ENCODE measurements around the gene TRIM58.

- TF ChIP-seq, protein P1, sequence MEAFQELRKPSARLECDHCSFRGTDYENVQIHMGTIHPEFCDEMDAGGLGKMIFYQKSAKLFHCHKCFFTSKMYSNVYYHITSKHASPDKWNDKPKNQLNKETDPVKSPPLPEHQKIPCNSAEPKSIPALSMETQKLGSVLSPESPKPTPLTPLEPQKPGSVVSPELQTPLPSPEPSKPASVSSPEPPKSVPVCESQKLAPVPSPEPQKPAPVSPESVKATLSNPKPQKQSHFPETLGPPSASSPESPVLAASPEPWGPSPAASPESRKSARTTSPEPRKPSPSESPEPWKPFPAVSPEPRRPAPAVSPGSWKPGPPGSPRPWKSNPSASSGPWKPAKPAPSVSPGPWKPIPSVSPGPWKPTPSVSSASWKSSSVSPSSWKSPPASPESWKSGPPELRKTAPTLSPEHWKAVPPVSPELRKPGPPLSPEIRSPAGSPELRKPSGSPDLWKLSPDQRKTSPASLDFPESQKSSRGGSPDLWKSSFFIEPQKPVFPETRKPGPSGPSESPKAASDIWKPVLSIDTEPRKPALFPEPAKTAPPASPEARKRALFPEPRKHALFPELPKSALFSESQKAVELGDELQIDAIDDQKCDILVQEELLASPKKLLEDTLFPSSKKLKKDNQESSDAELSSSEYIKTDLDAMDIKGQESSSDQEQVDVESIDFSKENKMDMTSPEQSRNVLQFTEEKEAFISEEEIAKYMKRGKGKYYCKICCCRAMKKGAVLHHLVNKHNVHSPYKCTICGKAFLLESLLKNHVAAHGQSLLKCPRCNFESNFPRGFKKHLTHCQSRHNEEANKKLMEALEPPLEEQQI (IDR thresholded peaks at IDR 0.05) = no peak
- TF ChIP-seq RCOR1 (IDR thresholded peaks at IDR 0.05; ENCODE audit: borderline replicate concordance in 1 of 2, low read depth in 2 of 2, low read length in 2 of 2) (peak in 1 of 2 experiments; percentile 42; a peak in 1 of 4 replicates), NONO (IDR thresholded peaks at IDR 0.05; ENCODE audit: low read depth in 2 of 2, low read length in 1 of 2) (peak; percentile 87 to 93; a peak in 3 of 4 replicates), ZZZ3 (IDR thresholded peaks at IDR 0.05) (no peak), ZNF431 (CRISPR knock-in tag; IDR thresholded peaks at IDR 0.05) (peak; percentile 65), BDP1 (IDR thresholded peaks at IDR 0.05; ENCODE audit: insufficient read depth, insufficient read length) (no peak)
- TF ChIP-seq, protein P2, sequence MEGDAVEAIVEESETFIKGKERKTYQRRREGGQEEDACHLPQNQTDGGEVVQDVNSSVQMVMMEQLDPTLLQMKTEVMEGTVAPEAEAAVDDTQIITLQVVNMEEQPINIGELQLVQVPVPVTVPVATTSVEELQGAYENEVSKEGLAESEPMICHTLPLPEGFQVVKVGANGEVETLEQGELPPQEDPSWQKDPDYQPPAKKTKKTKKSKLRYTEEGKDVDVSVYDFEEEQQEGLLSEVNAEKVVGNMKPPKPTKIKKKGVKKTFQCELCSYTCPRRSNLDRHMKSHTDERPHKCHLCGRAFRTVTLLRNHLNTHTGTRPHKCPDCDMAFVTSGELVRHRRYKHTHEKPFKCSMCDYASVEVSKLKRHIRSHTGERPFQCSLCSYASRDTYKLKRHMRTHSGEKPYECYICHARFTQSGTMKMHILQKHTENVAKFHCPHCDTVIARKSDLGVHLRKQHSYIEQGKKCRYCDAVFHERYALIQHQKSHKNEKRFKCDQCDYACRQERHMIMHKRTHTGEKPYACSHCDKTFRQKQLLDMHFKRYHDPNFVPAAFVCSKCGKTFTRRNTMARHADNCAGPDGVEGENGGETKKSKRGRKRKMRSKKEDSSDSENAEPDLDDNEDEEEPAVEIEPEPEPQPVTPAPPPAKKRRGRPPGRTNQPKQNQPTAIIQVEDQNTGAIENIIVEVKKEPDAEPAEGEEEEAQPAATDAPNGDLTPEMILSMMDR (IDR thresholded peaks at IDR 0.05 in 2 of 3, conservative IDR thresholded peaks at IDR 0.05 in 1 of 3; ENCODE audit: insufficient read depth in 2 of 3, low read depth in 1 of 3, low read length in 3 of 3) = peak; percentile 56 to 98 (median 83)
Observed at GRCh38 chr1:247857069-247857984, at the start of gene TRIM58.
